Measurements from ENCODE around the gene RPL9.
"Not testable (repeated sequence)": the region's sequence is repeated elsewhere in the genome, so short reads cannot be mapped to it uniquely, and the experiment has no call there.

Gene RPL9

DNA sequence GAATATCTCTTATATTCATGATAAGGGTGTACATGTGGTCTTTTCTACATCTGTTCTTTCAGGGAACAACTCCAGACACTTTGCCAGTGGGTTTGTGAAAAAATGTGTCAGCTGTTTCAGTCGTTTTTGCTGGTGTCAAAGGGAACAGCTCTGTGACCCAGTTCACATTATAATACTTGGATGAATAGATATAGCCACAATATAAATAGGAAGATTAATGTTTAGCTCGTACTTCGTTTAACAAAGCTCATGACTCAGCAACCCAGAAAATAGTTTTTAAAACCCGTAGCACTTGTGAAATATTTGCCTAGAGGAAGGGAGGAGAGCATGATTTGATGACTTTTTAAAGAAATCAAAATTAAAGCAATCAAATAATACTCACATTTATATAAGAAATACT lies 8.0 kb upstream of the RPL9 start:
- no peak for DNase-seq (ENCODE audit: low spot score)

DNA sequence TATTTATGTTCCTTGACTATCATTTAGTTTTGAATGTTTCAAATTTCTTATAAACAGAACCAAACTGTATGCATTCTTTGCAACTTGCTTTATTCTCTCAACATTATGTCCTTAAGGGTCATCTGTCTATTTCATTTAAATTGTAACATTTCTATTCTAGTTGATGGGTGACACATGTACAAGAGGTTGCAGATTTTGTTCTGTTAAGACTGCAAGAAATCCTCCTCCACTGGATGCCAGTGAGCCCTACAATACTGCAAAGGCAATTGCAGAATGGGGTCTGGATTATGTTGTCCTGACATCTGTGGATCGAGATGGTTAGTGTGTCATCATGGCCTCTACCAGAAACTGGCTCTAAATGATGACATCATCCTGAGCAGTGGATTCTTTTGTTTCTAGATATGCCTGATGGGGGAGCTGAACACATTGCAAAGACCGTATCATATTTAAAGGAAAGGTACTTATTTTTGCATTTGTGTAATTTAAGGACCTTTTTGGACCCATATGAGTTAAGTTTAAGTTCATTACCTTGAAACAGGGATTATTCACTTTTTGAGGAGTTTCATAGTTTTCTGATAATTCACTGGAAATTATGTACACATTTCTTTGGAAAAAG lies 6.3 kb upstream of the RPL9 start:
- peak; percentile 82 for DNase-seq (ENCODE audit: low spot score)

DNA sequence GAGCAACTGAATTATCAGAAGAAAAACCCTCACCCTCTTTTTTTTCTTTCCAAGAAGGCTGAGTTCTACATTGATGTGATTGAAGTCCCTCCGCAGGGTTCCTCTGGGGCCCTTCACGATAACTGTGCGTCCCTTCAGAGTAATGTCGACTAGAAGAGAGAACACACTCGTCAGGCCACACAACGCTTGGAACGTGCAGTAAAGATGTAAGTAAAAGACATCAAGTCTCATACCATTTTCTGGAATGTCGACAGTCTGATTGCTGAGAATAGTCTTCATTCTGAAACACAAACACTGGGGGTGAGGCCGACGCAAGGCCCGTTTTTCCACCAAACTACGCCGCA lies 589 bp downstream of the RPL9 start:
- not testable (repeated sequence) for DNase-seq (ENCODE audit: low spot score)

DNA sequence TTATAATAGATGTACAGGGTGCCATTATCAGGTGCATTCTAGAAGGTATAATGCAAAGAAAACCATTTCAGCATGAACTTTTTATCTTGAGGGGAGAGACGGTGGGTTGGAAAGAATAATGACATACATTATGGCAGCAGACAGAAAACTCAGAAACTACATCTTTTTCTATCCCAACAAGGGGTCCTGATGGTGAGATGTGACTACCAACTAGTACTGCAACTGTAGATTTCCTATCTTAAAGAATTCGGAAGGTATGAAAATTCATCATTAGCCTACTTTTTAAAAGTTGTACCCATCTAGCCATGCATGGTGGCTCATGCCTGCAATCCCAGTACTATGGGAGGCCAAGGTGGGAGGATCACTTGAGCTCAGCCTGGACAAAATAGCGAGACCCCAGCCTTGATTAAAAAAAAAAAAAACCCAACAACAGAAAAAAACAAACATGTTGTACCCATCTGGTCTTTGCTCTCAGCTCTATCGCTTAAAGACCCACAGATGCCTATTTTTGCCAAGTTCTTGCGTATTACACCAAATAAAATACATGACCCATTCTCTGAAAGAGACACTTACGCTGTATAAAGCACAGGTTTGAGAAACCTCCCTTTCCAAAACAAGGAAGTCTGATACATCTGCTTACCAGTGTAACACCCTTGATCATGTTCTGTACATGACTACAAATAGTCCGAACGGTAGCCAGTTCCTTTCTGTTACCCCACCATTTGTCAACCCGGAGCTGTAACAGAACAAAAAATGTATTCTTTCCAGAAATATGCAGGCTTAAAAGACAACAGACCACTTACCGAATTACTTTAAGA lies 1.6 kb downstream of the RPL9 start:
- DNase-seq (ENCODE audit: low spot score), result no peak

DNA sequence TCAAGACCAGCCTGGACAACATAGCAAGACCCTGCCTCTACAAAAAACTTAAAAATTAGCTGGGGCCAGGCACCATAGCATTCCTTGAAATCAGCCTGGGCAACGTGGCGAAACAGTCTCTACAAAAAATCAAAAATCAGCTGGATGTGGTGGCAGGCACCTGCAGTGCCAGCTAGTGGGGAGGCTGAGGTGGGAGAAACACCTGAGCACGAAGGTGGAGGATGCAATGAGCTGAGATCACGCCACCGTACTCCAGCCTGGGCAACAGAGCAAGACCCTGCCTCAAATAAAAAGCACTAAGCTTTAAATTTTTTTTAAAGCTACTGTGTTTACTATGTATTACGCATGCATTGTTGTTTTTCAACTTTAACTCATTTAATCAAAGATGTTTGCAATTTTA lies 3.2 kb downstream of the RPL9 start:
- no peak for DNase-seq (ENCODE audit: low spot score)

DNA sequence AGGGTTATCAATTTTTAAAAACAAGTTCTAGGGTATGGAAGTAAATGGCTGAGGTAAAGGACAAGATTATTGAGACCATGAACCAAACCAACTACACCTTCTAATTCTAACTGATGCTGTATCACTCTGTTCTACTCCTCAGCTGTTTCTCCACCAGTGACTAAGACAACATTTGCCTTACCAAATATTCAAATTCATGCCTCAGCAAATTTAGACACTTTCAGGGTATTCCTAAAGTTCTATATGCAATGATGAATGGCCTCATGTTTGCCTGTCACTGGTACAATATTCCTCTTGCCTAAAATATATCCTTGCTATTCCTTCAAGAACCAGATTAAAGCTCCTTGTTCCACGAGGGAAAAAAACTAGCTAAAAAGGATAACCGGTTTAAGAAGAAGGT lies 5.0 kb downstream of the RPL9 start:
- no peak for DNase-seq (ENCODE audit: low spot score)

DNA sequence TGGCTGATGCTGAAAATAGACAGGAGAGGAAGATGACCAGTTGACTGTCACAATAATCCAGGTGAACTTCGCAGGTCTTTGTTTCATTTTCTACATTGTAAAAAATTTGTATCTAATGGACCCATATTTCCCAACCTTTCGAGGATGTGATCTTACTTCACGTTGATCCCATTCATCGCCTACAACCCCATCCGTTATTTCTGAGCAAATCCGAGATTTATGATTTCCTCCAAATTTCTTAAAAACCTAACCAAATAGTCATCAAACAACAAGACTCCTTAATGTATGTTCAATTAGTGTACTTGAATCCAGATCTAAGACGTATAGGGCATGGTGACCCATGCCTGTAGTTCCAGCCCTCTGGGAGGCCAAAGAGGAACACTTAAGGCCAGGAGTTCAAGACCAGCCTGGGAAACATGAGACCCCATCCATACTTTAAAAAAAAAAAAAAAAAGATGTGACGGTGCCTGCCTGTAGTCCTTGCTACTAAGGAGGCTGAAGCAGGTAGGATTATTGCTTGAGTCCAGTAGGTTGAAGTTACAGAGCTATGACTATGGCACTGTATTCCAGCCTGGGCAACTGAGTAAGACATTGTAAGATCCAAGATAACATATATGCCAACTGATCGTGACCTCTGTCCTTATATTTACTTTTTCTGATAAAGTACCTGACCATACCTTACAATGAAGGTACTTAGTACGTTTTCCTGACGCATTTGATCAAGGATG lies 5.7 kb downstream of the RPL9 start:
- no peak for DNase-seq (ENCODE audit: low spot score)

DNA sequence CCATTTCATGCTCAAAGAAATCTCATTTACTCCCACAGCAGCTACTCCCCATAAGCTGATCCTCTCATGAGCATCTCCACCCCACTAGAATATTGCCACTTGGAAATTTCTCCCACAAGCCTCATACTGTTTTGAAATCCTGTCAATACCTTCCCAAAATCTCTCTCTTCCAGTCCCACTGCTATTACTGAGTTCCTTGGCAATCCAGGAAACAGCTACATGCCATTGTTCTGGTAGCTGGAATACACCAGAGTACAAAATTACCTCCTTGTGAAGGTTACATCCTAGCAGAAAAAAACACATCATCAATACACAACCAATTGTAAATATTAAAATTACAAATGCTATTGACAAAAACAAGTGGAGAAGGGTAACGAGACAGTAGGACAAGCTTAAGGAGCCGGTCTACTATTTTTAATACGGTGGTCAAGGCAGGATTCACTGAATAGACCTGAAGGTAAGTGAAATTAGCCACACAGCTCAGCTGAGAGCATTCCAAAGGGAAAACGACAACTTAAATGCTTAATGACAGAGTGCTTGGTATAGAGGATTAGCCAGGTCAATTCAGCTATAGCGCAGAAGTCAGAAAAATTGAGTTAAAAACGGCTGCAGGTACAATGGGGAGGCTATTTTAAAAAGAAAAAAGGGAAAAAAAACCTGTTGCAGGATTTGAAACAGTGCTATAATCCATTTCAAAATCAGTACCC lies 6.4 kb downstream of the RPL9 start:
- DNase-seq (ENCODE audit: low spot score), result no peak

DNA sequence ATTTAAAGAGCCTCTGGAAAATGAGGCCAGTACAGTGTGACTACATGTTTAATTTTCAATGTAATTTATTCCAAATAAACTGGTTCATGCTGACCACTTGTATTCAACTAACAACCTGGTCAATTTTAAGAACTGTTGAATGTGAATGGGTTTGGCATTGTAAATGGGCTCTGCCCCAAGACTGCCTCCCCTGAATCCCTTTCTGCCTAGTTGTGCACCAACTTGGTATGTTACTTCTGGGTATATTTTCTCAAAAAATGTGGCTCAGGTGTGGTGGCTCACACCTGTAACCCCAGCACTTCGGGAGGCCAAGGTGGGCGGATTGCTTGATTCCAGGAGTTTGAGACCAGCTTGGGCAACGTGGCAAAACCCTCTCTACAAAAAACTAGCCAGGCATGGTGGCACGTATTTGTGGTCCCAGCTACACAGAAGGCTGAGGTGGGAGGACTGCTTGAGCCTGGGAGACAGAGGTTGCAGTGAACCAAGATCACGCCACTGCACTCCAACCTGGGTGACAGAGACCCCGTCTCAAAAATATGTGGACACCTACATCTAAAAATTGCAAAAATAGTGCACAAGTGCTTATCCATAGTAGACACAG lies 7.2 kb downstream of the RPL9 start:
- DNase-seq (ENCODE audit: low spot score), result no peak

DNA sequence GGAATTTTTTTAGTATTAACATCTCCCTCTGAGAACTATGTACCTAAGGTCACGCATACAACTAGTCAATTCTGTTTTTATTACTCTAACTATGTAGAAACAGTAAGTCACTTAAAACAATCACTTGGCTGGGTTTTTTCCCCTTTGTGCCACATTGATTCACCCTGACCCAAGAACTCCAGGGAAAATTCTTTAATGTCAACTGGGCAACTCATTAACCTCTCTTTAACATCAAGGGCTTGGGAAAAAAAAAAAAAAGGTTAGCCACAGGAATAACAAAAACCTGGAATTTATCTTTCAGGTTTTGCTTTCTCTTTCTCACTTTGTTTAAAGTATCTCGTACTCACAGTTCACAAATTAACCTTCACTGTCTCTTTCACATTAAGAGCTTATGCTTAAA lies 8.1 kb downstream of the RPL9 start:
- no peak for DNase-seq (ENCODE audit: low spot score)

DNA sequence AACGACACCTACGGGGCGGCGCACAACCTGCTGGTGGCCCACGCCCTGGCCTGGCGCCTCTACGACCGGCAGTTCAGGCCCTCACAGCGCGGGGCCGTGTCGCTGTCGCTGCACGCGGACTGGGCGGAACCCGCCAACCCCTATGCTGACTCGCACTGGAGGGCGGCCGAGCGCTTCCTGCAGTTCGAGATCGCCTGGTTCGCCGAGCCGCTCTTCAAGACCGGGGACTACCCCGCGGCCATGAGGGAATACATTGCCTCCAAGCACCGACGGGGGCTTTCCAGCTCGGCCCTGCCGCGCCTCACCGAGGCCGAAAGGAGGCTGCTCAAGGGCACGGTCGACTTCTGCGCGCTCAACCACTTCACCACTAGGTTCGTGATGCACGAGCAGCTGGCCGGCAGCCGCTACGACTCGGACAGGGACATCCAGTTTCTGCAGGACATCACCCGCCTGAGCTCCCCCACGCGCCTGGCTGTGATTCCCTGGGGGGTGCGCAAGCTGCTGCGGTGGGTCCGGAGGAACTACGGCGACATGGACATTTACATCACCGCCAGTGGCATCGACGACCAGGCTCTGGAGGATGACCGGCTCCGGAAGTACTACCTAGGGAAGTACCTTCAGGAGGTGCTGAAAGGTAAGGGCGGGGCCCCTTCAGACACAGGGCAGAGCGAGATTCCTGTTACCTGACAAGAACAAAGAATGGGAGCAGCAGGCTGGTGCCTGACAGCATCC lies 11.7 kb downstream of the RPL9 start:
- DNase-seq (ENCODE audit: low spot score), result peak; percentile 50

DNA sequence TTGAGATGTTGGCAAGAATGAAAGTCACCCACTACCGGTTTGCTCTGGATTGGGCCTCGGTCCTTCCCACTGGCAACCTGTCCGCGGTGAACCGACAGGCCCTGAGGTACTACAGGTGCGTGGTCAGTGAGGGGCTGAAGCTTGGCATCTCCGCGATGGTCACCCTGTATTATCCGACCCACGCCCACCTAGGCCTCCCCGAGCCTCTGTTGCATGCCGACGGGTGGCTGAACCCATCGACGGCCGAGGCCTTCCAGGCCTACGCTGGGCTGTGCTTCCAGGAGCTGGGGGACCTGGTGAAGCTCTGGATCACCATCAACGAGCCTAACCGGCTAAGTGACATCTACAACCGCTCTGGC lies 12.3 kb downstream of the RPL9 start:
- DNase-seq (ENCODE audit: low spot score), result no peak

DNA sequence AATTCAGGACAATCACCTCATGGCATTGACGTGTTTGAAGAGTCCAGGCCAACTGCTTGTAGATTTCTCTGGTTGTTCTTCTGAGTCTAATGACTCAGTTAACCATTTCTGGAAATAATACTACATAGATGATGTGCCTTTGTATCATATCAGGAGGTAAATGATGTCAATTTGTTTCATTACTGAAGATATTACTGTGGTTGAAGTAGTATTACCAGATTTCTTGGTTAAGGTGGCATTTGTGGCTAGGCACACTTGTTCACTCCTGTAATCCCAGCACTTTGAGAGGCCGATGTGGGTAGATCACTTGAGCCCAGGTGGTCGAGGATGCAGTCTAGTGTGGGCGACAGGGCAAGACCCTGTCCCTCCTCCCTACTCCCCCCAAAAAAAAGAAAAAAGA lies 15.7 kb downstream of the RPL9 start:
- no peak for DNase-seq (ENCODE audit: low spot score)

DNA sequence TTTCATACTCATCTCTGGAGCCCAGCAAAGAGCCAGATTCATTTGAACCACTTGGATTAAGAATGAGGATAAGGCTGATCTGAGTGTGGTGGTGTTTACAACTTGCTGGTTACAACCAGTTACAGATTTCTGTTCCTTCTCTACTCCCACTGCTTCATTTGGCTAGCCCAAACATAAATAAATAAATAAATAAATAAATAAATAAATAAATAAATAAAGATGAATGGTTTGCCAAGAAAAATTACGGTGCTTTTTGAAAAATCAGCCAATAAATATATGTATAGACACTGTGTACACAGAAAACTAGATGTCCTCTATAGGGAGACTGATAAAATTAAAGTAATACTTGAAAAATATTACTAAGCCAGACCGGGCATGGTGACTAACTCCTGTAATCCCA lies 17.1 kb downstream of the RPL9 start:
- DNase-seq (ENCODE audit: low spot score), result no peak

DNA sequence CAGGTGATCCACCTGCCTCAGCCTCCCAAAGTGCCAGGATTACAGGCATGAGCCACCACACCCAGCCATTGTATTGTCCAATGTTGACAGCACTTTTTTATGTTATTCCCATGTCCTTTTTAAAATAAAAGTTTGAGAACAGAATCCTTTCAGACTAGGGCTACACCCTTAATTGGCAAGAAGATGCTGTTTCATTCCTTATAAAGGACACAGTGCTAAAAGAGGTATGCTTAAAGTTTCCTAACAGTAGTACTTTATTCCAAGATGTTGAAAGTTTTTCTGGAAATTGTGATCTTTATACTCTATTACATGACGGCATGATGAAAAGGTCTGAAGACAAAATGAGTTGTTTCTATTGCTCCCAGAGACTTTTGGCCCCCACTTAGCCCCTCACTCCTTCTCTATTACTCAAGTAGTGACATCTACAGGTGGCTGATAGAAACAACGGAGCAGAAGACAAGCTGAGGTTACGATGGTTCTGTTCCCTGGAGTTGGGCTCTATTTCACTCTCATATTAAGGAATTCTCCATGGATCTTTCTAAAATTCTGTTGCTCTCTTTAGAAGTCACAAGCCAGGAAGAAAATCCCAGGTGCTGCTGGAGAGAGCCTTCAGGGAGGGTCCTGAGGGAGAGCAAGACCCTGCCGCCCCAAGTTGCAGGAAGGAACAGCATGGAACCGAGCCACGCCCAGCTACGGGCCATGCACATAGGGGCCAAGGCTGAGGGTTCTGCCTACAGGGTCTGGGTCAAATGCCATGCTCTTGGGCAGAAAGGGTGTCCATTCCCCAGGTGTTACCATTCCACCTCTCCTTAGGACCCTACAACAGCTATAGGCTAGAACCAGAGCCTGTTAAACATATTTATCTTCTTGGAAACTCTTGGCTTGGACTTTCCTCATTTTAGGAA lies 22.8 kb downstream of the RPL9 start:
- DNase-seq (ENCODE audit: low spot score), result no peak

DNA sequence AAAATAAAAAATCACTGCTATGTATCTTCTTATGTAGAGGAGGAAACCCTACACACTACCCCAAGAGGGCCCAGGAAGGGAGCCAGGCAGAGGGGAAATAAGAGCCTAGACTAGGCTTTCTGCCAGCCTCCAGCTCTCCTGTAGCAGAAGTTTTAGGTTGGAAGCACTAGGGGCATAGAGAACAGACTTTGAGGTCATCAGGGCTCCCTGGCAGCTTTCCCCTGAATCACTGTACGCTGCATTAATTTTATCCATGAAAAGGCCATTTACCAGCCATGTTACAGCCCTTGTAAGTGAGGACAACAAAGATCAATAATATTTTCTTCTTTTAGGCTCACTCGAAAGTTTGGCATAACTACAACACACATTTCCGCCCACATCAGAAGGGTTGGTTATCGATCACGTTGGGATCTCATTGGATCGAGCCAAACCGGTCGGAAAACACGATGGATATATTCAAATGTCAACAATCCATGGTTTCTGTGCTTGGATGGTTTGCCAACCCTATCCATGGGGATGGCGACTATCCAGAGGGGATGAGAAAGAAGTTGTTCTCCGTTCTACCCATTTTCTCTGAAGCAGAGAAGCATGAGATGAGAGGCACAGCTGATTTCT lies 24.7 kb downstream of the RPL9 start:
- DNase-seq (ENCODE audit: low spot score), result no peak

DNA sequence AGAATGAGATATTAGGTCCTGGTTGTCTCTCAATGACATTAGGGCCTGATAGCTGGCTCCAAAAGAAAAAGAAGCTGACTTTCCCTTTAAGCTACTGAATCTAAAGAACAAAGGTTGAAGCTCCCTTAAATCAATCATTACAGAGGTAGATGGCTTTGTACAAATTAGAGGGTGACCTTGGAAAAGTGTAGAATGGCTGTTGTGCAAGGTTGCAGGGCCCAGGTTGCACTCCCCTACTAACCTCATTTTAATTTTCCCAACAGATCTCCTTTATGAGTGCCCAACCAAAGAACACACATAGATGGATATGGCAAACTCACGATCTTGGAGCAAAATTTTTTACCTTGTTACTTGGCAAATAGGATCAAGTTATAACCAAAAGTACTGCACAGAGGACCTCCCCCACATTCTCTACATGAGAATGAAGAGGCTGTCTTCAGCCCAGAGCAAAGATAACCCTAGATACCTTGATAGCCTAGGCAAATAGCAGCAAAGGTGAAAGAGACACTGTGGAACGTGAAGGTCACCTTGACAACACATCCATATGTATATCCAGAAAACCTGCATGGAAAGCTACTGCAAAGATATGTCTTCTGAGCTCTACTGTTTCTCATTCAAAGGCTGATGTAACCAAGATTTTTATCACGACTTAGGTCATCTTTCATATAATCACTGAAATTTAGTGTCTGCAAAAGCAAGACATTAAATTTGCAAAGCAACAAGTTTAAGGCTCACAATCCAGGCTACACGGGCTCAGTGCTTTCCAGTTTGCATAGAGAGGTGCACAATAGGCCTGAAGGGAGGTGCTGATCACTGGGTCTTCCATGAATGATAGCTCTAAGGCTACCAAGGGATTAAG lies 29.0 kb downstream of the RPL9 start:
- no peak for DNase-seq (ENCODE audit: low spot score)

DNA sequence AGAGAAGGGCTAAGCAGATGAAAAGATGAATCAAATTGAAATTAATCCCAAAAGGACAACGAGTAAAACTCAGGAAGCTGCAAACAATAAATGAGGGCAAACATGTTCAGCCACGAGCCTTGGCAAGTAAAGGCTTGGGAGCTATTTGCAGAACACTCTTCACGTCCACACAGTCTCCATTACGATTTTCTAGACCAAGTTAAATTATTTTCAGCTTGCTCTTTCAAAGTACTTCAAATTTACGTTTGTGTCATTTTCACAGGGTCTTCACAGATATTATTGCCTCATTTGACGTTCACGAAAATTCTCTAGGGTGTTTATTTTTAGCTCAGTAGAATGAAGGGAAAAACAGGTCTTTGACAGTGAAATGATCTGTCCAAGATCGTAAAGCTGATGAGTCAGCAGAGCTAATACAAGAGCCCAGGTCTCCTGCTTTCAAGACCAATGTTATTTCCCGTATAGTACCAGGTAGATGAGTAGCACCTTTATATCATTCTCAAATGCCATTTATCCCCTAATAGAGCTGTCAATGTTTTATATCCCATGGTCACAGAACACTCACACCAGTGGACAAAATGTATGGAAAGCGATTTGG lies 31.1 kb downstream of the RPL9 start:
- DNase-seq (ENCODE audit: low spot score), result no peak

DNA sequence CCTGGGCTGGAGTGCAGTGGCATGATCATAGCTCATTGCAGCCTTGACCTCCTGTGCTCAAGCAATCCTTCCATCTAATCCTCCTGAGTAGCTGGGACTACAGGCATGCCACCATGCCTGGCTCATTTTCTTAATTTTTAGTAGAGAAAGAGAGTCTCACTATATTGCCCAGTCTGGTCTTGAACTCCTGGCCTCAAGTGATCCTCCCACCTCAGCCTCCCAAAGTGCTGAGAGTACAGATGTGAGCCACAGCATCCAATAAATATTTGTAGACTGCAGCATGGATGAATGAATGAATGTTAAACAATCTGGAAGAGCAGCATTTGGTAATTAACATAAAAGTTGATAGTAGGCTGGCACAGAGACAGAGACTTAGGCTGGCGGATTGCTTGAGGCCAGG lies 32.0 kb downstream of the RPL9 start:
- no peak for DNase-seq (ENCODE audit: low spot score)
